RKO (cell line): ENCODE results near the gene FCRL1.

Experiments used
- DNase-seq: peaks from one replicate; pipeline ENCODE4 v3.0.0-alpha.2; 2016; ENCODE audit warnings: low spot score

FCRL1 gene

GRCh38 chr1:157799996-157800395 is 19.9 kb downstream of the FCRL1 start:
- DNase-seq = no peak

DNA sequence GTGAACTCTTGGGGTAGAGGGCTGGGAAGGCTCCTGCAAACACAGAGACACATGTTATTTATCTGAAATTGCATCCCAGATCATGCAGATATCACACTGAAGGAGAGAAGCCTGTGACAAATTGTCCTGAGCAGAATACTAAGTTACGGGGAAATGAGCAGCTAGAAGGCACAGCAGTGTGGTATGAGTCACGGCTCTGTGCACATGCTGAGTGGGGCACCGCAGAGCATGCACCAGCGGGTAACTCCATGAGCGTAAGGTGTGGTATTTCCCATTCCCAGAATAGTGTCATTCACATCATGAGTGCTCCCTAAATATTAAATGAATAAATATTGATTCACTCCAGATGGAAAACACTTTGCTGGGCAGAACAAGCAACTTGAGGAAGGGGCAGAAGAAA is 21.7 kb downstream of the FCRL1 start:
- DNase-seq = peak; percentile 45

DNA sequence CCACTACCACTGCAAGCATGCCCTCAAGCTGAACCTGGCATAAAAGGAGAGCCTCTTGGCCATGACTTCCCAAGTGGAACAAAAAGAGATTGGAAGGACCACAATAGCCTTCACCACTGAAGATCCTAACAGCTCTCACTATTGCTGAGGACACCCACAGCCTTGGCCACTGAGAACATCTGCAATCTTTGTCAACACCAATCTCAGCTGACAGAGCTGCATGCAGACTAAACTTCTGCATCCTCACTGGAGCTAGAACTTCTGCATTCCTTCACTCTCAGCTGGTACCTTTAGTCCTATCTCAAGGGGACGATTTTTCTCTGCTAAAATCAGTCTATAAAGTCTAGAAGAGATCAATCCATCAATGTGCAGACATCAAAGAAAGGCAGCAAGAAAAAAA is 34.7 kb downstream of the FCRL1 start:
- DNase-seq = no peak

DNA sequence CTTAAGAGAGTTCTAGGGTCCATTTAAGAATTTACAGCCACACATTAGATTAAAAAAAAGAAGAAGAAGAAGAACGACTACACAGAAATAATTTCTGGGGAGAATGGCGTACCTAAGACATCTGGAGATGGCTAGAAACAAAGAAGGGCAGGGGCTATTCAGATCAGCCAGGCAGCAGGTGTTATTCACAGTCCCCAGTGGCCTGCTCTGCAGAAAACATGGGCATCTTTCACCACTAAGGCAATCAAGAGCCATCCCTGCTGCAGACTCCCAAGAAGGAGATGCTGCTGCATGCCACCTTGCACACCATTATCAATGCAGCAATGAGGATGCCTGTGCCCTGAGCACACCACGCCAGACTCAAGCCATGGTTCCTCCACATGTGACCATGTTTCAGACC is 35.1 kb downstream of the FCRL1 start:
- no peak for DNase-seq

DNA sequence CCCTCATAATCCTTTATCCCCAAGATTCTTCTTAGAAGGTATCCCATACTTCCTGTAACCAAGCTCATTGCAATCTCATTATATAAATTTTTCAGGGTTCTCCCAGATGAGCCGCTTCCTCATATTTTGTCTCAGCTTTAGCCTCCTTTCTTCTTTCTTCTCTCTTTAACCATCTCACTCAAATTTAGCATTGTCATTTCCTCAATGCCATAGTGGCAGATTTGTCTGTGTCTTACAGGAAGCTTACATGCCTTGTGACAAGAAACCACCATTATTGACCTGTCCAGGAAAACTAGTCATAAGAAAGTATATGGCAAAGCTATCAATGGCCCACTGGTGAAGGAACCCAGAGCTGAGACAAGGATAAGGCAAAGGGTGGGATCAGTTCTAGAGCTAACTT is 37.0 kb downstream of the FCRL1 start:
- no peak for DNase-seq

GRCh38 chr1:157781048-157781447 is 38.9 kb downstream of the FCRL1 start:
- no peak for DNase-seq

DNA sequence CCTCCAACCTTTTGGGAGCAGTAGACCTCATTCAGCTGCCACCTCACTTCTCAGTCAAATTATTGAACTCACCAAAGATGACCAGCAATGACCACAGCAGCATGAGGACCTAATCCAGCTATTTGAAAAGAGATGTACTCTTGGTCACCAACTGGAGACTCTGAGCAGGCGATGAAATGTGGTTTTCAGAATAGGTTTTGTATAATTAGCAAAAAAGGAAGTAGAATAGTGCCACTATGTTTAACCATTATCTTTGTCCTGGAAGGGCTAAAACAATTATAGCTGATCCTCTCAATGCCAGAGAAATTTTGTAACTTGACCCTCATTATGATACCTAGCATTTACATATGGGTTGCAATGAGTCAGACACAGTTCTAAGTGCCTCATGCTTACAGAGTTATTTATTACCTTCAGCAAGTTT is 42.9 kb downstream of the FCRL1 start, which contains the start of gene FCRL2:
Gene FCRL2, minus strand, starts transcription at position 162 of the 421 bp plus-strand sequence. Its CDS starts 59 bp downstream, at position 103.
- no peak for DNase-seq

- DNase-seq = no peak
These were observed 44.6 kb downstream of the FCRL1 start for GRCh38 chr1:157775101-157775870.

- DNase-seq = no peak
These were observed 45.5 kb downstream of the FCRL1 start for GRCh38 chr1:157774412-157774811.

- no peak for DNase-seq
These were observed 46.2 kb downstream of the FCRL1 start for GRCh38 chr1:157773493-157774350.

- no peak for DNase-seq
These were observed 48.1 kb downstream of the FCRL1 start for GRCh38 chr1:157771661-157772425.

- no peak for DNase-seq
These were observed 49.4 kb downstream of the FCRL1 start for GRCh38 chr1:157770442-157771043.

DNA sequence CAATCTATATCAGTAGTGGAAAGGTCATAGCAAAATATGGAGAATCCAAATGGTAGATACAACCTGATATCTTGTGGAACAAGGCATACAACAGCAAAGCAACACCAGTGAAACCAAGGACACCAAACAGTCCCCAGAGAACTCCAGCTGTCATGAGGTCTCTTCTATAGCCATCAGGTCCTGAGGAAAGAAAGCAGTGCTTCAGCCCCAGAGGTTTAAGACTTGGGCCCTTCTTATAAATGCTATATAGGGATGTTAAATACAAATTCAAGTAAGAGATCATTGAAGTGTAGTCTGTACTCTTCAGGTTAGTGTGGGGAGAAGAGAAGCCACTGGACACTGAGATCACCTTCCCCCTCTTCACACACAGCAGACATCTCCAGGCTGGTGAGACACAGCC is 53.1 kb downstream of the FCRL1 start:
- no peak for DNase-seq

GRCh38 chr1:157758018-157758417 is 61.9 kb downstream of the FCRL1 start:
- no peak for DNase-seq

DNA sequence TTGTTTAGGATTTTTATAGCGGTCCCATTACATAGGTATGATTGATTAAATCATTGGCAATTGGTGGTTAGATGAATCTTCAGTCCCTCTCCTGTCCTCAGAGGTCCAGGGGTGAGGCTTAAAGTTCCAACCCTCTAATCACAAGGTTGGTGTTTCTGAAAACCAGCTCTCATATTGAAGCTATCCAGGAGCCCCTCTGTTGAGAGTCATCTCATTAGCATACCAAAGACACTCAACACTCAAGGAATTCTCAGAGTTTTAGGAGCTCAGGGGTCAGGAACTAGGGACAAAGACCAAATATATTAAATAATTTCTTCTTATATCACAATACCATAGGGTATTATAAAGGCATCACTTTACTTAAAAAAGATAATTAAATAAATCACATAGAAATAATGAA is 66.3 kb downstream of the FCRL1 start:
- DNase-seq = no peak

DNA sequence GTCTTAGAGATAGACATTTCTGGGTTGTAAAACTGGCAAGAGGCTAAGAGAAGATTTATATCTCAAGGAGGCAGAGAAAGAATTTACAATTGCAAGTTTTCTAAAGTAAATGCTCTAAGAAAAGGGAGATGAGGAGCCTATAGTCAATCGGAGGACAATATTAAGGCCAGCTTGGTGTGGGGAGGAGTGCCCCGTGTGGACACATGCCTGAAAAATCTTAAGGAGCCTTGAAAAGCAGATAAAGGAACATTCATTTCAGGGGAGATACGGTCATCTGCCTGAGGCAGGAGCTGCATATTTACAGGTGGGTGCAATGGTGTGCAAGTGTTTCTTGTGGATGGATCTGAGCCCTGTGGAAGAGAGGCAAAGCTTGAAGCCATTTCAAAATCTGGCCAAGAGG is 68.6 kb downstream of the FCRL1 start:
- no peak for DNase-seq

- DNase-seq = no peak
These were observed 71.6 kb downstream of the FCRL1 start for GRCh38 chr1:157748262-157748817.
